Stomach (tissue), 4 donors: ENCODE results near the gene TMEM167B.

Experiments
- EP300 ChIP-seq: sonication (generic); formaldehyde crosslinking; IDR thresholded peaks from one replicate; pipeline ENCODE4 v1.6.1; 2017; ENCODE audit warnings: antibody characterized with exemption
- TF ChIP-seq, protein P1 (sequence below), 7 experiments: fragments of 450-650 bp in 4 of 7; fragments of 200-600 bp in 3 of 7; sonication (generic) in 3 of 7; IDR thresholded peaks; one replicate each; pipeline ENCODE4 v1.5.1; 2016 to 2019; ENCODE audit warnings: antibody characterized with exemption in 7 of 7, control low read depth in 2 of 7, mild to moderate bottlenecking in 1 of 7

DNA sequence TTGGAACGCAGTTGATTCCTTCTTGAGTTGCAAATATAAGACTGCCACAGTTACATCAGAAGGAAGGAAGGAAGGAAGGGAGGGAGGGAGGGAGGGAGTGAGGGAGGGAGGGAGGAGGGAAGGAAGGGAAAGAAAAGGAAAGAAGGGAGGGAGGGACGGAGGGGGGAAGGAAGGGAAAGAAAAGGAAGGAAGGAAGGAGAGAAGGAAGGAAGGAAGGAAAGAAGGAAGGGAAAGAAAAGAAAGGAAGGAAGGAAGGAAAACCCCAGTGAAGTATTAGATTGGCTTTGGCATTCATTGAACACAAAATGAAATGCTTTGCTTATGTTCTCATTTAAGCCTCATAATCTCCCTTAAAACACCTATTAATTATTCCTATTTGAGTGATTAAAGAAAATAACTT lies 42.2 kb upstream of the TMEM167B start:
- TF ChIP-seq, protein P1, sequence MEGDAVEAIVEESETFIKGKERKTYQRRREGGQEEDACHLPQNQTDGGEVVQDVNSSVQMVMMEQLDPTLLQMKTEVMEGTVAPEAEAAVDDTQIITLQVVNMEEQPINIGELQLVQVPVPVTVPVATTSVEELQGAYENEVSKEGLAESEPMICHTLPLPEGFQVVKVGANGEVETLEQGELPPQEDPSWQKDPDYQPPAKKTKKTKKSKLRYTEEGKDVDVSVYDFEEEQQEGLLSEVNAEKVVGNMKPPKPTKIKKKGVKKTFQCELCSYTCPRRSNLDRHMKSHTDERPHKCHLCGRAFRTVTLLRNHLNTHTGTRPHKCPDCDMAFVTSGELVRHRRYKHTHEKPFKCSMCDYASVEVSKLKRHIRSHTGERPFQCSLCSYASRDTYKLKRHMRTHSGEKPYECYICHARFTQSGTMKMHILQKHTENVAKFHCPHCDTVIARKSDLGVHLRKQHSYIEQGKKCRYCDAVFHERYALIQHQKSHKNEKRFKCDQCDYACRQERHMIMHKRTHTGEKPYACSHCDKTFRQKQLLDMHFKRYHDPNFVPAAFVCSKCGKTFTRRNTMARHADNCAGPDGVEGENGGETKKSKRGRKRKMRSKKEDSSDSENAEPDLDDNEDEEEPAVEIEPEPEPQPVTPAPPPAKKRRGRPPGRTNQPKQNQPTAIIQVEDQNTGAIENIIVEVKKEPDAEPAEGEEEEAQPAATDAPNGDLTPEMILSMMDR (IDR thresholded peaks at IDR 0.05): no peak
- no peak for TF ChIP-seq EP300
